Measurements from ENCODE around the gene TRABD2A. TPM values are rescaled to one million over a fixed set of nuclear protein-coding genes. Genes with fewer than 3 reads are reported as not detected.
"Not testable (repeated sequence)": the region's sequence is repeated elsewhere in the genome, so short reads cannot be mapped to it uniquely, and the experiment has no call there.

The TRABD2A gene
- total RNA-seq, 1 donor from 2014 or later: 0.52 TPM

GRCh38 chr2:84879584-84880394 is 1.1 kb downstream of the TRABD2A start:
- DNase-seq (ENCODE audit: low spot score): no peak

- no peak for DNase-seq (ENCODE audit: low spot score)
These were observed 1.8 kb downstream of the TRABD2A start for GRCh38 chr2:84878896-84879583.

- DNase-seq (ENCODE audit: low spot score): no peak
These were observed 2.4 kb downstream of the TRABD2A start for GRCh38 chr2:84878459-84878858.

- no peak for DNase-seq (ENCODE audit: low spot score)
These were observed 4.5 kb downstream of the TRABD2A start for GRCh38 chr2:84876369-84876768.

- not testable (repeated sequence) for DNase-seq (ENCODE audit: low spot score)
These were observed 5.3 kb downstream of the TRABD2A start for GRCh38 chr2:84875619-84876018.

- DNase-seq (ENCODE audit: low spot score): no peak
These were observed 5.7 kb downstream of the TRABD2A start for GRCh38 chr2:84875213-84875560.

GRCh38 chr2:84874381-84875212 is 6.3 kb downstream of the TRABD2A start:
- DNase-seq (ENCODE audit: low spot score): no peak

GRCh38 chr2:84873350-84873749 is 7.5 kb downstream of the TRABD2A start:
- DNase-seq (ENCODE audit: low spot score): no peak

GRCh38 chr2:84872691-84873090 is 8.2 kb downstream of the TRABD2A start:
- DNase-seq (ENCODE audit: low spot score): not testable (repeated sequence)

GRCh38 chr2:84870306-84870705 is 10.6 kb downstream of the TRABD2A start:
- DNase-seq (ENCODE audit: low spot score): no peak

- not testable (repeated sequence) for DNase-seq (ENCODE audit: low spot score)
These were observed 12.6 kb downstream of the TRABD2A start for GRCh38 chr2:84868327-84868726.

GRCh38 chr2:84866122-84866521 is 14.8 kb downstream of the TRABD2A start:
- DNase-seq (ENCODE audit: low spot score): no peak

- no peak for DNase-seq (ENCODE audit: low spot score)
These were observed 15.6 kb downstream of the TRABD2A start for GRCh38 chr2:84865181-84865783.

- DNase-seq (ENCODE audit: low spot score): no peak
These were observed 18.9 kb downstream of the TRABD2A start for GRCh38 chr2:84862006-84862405.

- no peak for DNase-seq (ENCODE audit: low spot score)
These were observed 19.3 kb downstream of the TRABD2A start for GRCh38 chr2:84861539-84861938.

GRCh38 chr2:84858937-84859336 is 21.9 kb downstream of the TRABD2A start:
- DNase-seq (ENCODE audit: low spot score): no peak

GRCh38 chr2:84858123-84858522 is 22.8 kb downstream of the TRABD2A start:
- DNase-seq (ENCODE audit: low spot score): no peak

- no peak for DNase-seq (ENCODE audit: low spot score)
These were observed 23.3 kb downstream of the TRABD2A start for GRCh38 chr2:84857566-84857965.

- no peak for DNase-seq (ENCODE audit: low spot score)
These were observed 24.1 kb downstream of the TRABD2A start for GRCh38 chr2:84856787-84857186.

GRCh38 chr2:84855731-84856130 is 25.2 kb downstream of the TRABD2A start:
- no peak for DNase-seq (ENCODE audit: low spot score)

GRCh38 chr2:84854850-84855249 is 26.0 kb downstream of the TRABD2A start:
- no peak for DNase-seq (ENCODE audit: low spot score)

GRCh38 chr2:84851876-84852275 is 29.0 kb downstream of the TRABD2A start:
- DNase-seq (ENCODE audit: low spot score): no peak

All from mucosa of gallbladder (tissue), 1 donor.